Measurements from ENCODE around the gene NUDT21. TPM values are rescaled to one million over a fixed set of nuclear protein-coding genes. Genes with fewer than 3 reads are reported as not detected.

Gene NUDT21
- polyA plus RNA-seq, 1 of the 3 experiments (the other 2 are of a cell fraction) = 42.2 TPM

GRCh38 chr16:56424404-56424764 is 26.7 kb downstream of the NUDT21 start:
- Histone ChIP-seq H2AFZ (ENCODE audit: low read depth) (no peak overlapping the region), H3K4me3 (ENCODE audit: low read depth in 2 of 2, low read length in 1 of 2) (peak overlapping the region; percentile 80 to 93), H3K9me3 (peaks cover 5% of the 10 kb centered on the region; the same call in 1 of the 2 replicates), H3K27me3 (ENCODE audit: insufficient read depth) (no peaks in the 10 kb centered on the region), H3K36me3 (replicated peaks in 1 of 2; ENCODE audit: control insufficient read depth in 1 of 2, insufficient read depth in 2 of 2, low read length in 1 of 2) (peaks cover 0 to 12% of the 10 kb centered on the region in 2 experiments), H3K9me2 (no peaks in the 10 kb centered on the region), H3K79me2 (ENCODE audit: insufficient read depth) (peaks cover 57% of the 10 kb centered on the region), H3K27ac (ENCODE audit: low read depth in 2 of 2, low read length in 1 of 2) (no peak overlapping the region; a peak in 1 of 4 replicates), H3K4me1 (ENCODE audit: control insufficient read depth in 1 of 2, insufficient read depth in 2 of 2, low read depth in 1 of 2, low read length in 1 of 2) (peaks cover 0 to 9% of the 10 kb centered on the region in 2 experiments; a peak in 3 of 4 replicates), H3K4me2 (peak overlapping the region; percentile 83), H4K20me1 (ENCODE audit: insufficient read depth) (peaks cover 48% of the 10 kb centered on the region), H3K9ac (peak overlapping the region; percentile 92), H3F3A (replicated peaks; ENCODE audit: insufficient read depth) (peaks cover 28% of the 10 kb centered on the region)
- TF ChIP-seq RXRA (IDR thresholded peaks at IDR 0.05; ENCODE audit: borderline replicate concordance, low read depth) = no peak
- TF ChIP-seq, protein P1, sequence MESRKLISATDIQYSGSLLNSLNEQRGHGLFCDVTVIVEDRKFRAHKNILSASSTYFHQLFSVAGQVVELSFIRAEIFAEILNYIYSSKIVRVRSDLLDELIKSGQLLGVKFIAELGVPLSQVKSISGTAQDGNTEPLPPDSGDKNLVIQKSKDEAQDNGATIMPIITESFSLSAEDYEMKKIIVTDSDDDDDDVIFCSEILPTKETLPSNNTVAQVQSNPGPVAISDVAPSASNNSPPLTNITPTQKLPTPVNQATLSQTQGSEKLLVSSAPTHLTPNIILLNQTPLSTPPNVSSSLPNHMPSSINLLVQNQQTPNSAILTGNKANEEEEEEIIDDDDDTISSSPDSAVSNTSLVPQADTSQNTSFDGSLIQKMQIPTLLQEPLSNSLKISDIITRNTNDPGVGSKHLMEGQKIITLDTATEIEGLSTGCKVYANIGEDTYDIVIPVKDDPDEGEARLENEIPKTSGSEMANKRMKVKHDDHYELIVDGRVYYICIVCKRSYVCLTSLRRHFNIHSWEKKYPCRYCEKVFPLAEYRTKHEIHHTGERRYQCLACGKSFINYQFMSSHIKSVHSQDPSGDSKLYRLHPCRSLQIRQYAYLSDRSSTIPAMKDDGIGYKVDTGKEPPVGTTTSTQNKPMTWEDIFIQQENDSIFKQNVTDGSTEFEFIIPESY (IDR thresholded peaks at IDR 0.05; ENCODE audit: borderline replicate concordance, low read depth) = no peak
- TF ChIP-seq CTCF (IDR thresholded peaks at IDR 0.05) = no peak
- TF ChIP-seq FOSL2 (IDR thresholded peaks at IDR 0.05; ENCODE audit: borderline replicate concordance, low read depth) = no peak
- TF ChIP-seq RCOR1 (IDR thresholded peaks at IDR 0.05; ENCODE audit: low read length) = no peak
- no peak for TF ChIP-seq GATA2 (CRISPR knock-in tag; IDR thresholded peaks at IDR 0.05)
- TF ChIP-seq IRF3 (IDR thresholded peaks at IDR 0.05; ENCODE audit: low read depth, low read length) = no peak
- no peak for TF ChIP-seq MXI1 (IDR thresholded peaks at IDR 0.05; ENCODE audit: low read depth, low read length)
- TF ChIP-seq CHD2 (IDR thresholded peaks at IDR 0.05; ENCODE audit: low read length, partially characterized antibody) = no peak
- no peak for TF ChIP-seq SMC3 (IDR thresholded peaks at IDR 0.05; ENCODE audit: low read depth, low read length)
- TF ChIP-seq FOXJ3 (CRISPR knock-in tag; IDR thresholded peaks at IDR 0.05) = no peak
- no peak for TF ChIP-seq NRF1 (IDR thresholded peaks at IDR 0.05; ENCODE audit: low read depth, low read length)
- TF ChIP-seq TAF1 (IDR thresholded peaks at IDR 0.05; ENCODE audit: borderline replicate concordance, low read depth, low read length) = no peak
- TF ChIP-seq FOXM1 (IDR thresholded peaks at IDR 0.05; ENCODE audit: low read depth) = no peak
- no peak for TF ChIP-seq TEAD4 (IDR thresholded peaks at IDR 0.05; ENCODE audit: borderline replicate concordance, insufficient read depth)
- ChIA-PET CTCF (no interaction called here), POLR2A (no interaction called here)
- 2% methylated on average over 16 of the region's 16 CpGs for WGBS (ENCODE audit: low lambda C conversion rate)
- no peak for DNase-seq
